ENCODE data around the gene TEX261.

The TEX261 gene

DNA sequence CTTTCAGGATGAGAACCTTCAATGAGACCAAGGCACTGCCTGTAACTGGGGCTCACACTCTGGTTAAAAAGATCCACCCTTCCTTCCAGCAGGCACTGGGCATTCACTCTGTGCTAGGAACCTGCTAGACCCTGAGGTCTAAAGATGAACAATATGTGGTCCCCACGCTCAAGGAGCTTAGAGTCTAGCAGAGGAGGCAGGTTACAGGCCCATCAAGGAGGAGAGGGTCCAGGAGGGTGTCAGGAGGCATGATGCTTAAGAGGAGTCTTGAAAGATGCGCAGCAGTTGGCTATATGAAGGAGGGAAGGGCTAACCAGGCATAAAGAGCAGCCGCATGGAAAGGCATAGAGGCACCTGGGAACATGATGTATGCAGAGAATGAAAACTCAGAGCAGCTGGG is 11.7 kb downstream of the TEX261 start:
- no peak overlapping the region for H3K9ac ChIP-seq (ENCODE audit: low read depth in 1 of 2, low read length in 2 of 2)
- H3K27me3 ChIP-seq (ENCODE audit: control insufficient read depth in 2 of 2, insufficient read depth in 2 of 2, low read length in 2 of 2) = no peaks in the 10 kb centered on the region
- no peak overlapping the region for H3K4me3 ChIP-seq (ENCODE audit: low read length in 2 of 2)
- peaks cover 8 to 28% of the 10 kb centered on the region in 2 donors for H3K36me3 ChIP-seq (ENCODE audit: control insufficient read depth in 2 of 2, insufficient read depth in 2 of 2, low read length in 2 of 2)
- H3K4me1 ChIP-seq (ENCODE audit: control insufficient read depth in 2 of 2, insufficient read depth in 2 of 2, low read length in 2 of 2) = peaks cover under 1 to 10% of the 10 kb centered on the region in 2 donors
- H3K27ac ChIP-seq (ENCODE audit: low read depth in 2 of 2, low read length in 2 of 2) = no peak overlapping the region
- H3K9me3 ChIP-seq (ENCODE audit: control insufficient read depth in 2 of 2, low read length in 2 of 2) = no peaks in the 10 kb centered on the region

GRCh38 chr2:70981866-70982810 is 12.5 kb downstream of the TEX261 start:
- Histone ChIP-seq H3K9me3 (ENCODE audit: control insufficient read depth in 2 of 2, low read length in 2 of 2) (no peaks in the 10 kb centered on the region), H3K27ac (ENCODE audit: low read depth in 2 of 2, low read length in 2 of 2) (no peak overlapping the region), H3K36me3 (ENCODE audit: control insufficient read depth in 2 of 2, insufficient read depth in 2 of 2, low read length in 2 of 2) (peaks cover 4 to 21% of the 10 kb centered on the region in 2 donors), H3K27me3 (ENCODE audit: control insufficient read depth in 2 of 2, insufficient read depth in 2 of 2, low read length in 2 of 2) (no peaks in the 10 kb centered on the region), H3K4me1 (ENCODE audit: control insufficient read depth in 2 of 2, insufficient read depth in 2 of 2, low read length in 2 of 2) (peaks cover 6 to 14% of the 10 kb centered on the region in 2 donors), H3K9ac (ENCODE audit: low read depth in 1 of 2, low read length in 2 of 2) (no peak overlapping the region), H3K4me3 (ENCODE audit: low read length in 2 of 2) (no peak overlapping the region)

DNA sequence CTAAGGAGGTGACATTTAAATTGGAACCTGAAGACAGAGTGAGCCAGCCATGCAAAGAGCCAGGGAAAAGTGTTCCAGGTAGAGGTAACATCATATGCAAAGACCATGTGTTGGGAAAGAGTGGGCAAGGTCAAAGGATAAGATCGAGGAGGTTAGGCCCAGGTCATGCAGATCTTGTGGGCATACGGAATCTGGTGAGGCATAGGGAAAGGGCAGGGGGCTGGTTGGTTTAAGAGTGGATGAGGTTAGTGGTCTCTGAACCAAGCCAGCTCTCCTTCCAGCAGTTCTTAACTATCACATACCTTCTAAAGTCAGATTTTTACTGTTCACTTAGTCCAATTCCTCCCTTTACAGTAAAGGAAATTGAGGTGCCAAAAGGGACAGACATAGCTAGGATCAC is 13.3 kb downstream of the TEX261 start:
- Histone ChIP-seq H3K9ac (ENCODE audit: low read depth in 1 of 2, low read length in 2 of 2) (no peak overlapping the region), H3K36me3 (ENCODE audit: control insufficient read depth in 2 of 2, insufficient read depth in 2 of 2, low read length in 2 of 2) (peaks cover 4 to 14% of the 10 kb centered on the region in 2 donors), H3K27me3 (ENCODE audit: control insufficient read depth in 2 of 2, insufficient read depth in 2 of 2, low read length in 2 of 2) (no peaks in the 10 kb centered on the region), H3K9me3 (ENCODE audit: control insufficient read depth in 2 of 2, low read length in 2 of 2) (no peaks in the 10 kb centered on the region), H3K4me3 (ENCODE audit: low read length in 2 of 2) (no peak overlapping the region), H3K4me1 (ENCODE audit: control insufficient read depth in 2 of 2, insufficient read depth in 2 of 2, low read length in 2 of 2) (peaks cover 6 to 14% of the 10 kb centered on the region in 2 donors), H3K27ac (ENCODE audit: low read depth in 2 of 2, low read length in 2 of 2) (no peak overlapping the region)

- H3K4me3 ChIP-seq (ENCODE audit: low read length in 2 of 2) = no peak overlapping the region
- H3K27ac ChIP-seq (ENCODE audit: low read depth in 2 of 2, low read length in 2 of 2) = no peak overlapping the region
- H3K36me3 ChIP-seq (ENCODE audit: control insufficient read depth in 2 of 2, insufficient read depth in 2 of 2, low read length in 2 of 2) = peaks cover 0 to 5% of the 10 kb centered on the region in 2 donors
- peaks cover 6 to 12% of the 10 kb centered on the region in 2 donors for H3K4me1 ChIP-seq (ENCODE audit: control insufficient read depth in 2 of 2, insufficient read depth in 2 of 2, low read length in 2 of 2)
- H3K9me3 ChIP-seq (ENCODE audit: control insufficient read depth in 2 of 2, low read length in 2 of 2) = no peaks in the 10 kb centered on the region
- no peaks in the 10 kb centered on the region for H3K27me3 ChIP-seq (ENCODE audit: control insufficient read depth in 2 of 2, insufficient read depth in 2 of 2, low read length in 2 of 2)
- H3K9ac ChIP-seq (ENCODE audit: low read depth in 1 of 2, low read length in 2 of 2) = no peak overlapping the region
Measured at GRCh38 chr2:70979626-70980025, 15.0 kb downstream of the TEX261 start.

GRCh38 chr2:70979180-70979488 is 15.5 kb downstream of the TEX261 start:
- H3K4me3 ChIP-seq (ENCODE audit: low read length in 2 of 2) = peak overlapping the region in 1 of 2 donors; percentile 70
- peak overlapping the region in 1 of 2 donors; percentile 63 for H3K9ac ChIP-seq (ENCODE audit: low read depth in 1 of 2, low read length in 2 of 2)
- peak overlapping the region; percentile 18 to 85 for H3K27ac ChIP-seq (ENCODE audit: low read depth in 2 of 2, low read length in 2 of 2)
- H3K36me3 ChIP-seq (ENCODE audit: control insufficient read depth in 2 of 2, insufficient read depth in 2 of 2, low read length in 2 of 2) = peaks cover 0 to 5% of the 10 kb centered on the region in 2 donors
- peaks cover 6 to 11% of the 10 kb centered on the region in 2 donors for H3K4me1 ChIP-seq (ENCODE audit: control insufficient read depth in 2 of 2, insufficient read depth in 2 of 2, low read length in 2 of 2)
- no peaks in the 10 kb centered on the region for H3K27me3 ChIP-seq (ENCODE audit: control insufficient read depth in 2 of 2, insufficient read depth in 2 of 2, low read length in 2 of 2)
- H3K9me3 ChIP-seq (ENCODE audit: control insufficient read depth in 2 of 2, low read length in 2 of 2) = no peaks in the 10 kb centered on the region

- H3K9ac ChIP-seq (ENCODE audit: low read depth in 1 of 2, low read length in 2 of 2) = peak within 1 kb of the TSS in 1 of 2 donors; percentile 63
- H3K36me3 ChIP-seq (ENCODE audit: control insufficient read depth in 2 of 2, insufficient read depth in 2 of 2, low read length in 2 of 2) = peaks cover 0 to 1% of the 10 kb centered on the region in 2 donors
- H3K27ac ChIP-seq (ENCODE audit: low read depth in 2 of 2, low read length in 2 of 2) = peak within 1 kb of the TSS; percentile 80 to 85
- H3K9me3 ChIP-seq (ENCODE audit: control insufficient read depth in 2 of 2, low read length in 2 of 2) = no peaks in the 10 kb centered on the region
- H3K27me3 ChIP-seq (ENCODE audit: control insufficient read depth in 2 of 2, insufficient read depth in 2 of 2, low read length in 2 of 2) = no peaks in the 10 kb centered on the region
- peaks cover 6 to 11% of the 10 kb centered on the region in 2 donors for H3K4me1 ChIP-seq (ENCODE audit: control insufficient read depth in 2 of 2, insufficient read depth in 2 of 2, low read length in 2 of 2)
- peak within 1 kb of the TSS; percentile 70 to 80 for H3K4me3 ChIP-seq (ENCODE audit: low read length in 2 of 2)
Measured at GRCh38 chr2:70978341-70979179, 16.1 kb downstream of the TEX261 start, which contains the start of gene ANKRD53. Gene ANKRD53 (plus strand): TSS chr2:70978630. CDS start chr2:70978646, 16 bp downstream.

DNA sequence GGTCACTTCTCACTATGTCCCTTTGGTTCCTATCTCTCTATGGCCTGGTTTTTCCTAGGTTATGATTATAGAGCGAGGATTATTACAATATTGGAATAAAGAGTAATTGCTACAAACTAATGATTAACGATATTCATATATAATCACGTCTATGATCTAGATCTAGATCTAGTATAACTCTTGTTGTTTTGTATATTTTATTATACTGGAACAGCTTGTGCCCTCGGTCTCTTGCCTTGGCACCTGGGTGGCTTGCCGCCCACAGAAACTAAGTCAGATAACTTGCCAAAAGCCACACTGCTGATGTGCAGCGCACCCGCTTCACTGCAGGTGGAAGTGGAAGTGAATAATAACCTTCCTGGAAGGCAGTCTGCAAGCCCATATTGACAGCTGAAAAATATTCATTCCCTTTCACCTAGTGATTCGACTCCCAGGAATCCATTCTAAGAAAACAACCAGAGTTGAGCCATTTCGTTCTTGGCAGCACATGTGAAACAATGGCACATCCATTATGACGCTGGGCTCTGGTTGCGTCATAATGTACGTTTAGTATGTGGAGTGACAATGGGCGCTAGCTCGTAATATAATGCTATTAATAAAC is 17.0 kb downstream of the TEX261 start:
- no peaks in the 10 kb centered on the region for H3K36me3 ChIP-seq (ENCODE audit: control insufficient read depth in 2 of 2, insufficient read depth in 2 of 2, low read length in 2 of 2)
- peaks cover 6 to 11% of the 10 kb centered on the region in 2 donors for H3K4me1 ChIP-seq (ENCODE audit: control insufficient read depth in 2 of 2, insufficient read depth in 2 of 2, low read length in 2 of 2)
- H3K4me3 ChIP-seq (ENCODE audit: low read length in 2 of 2) = peak overlapping the region; percentile 70 to 80
- H3K9ac ChIP-seq (ENCODE audit: low read depth in 1 of 2, low read length in 2 of 2) = peak overlapping the region in 1 of 2 donors; percentile 63
- peak overlapping the region; percentile 80 to 85 for H3K27ac ChIP-seq (ENCODE audit: low read depth in 2 of 2, low read length in 2 of 2)
- H3K9me3 ChIP-seq (ENCODE audit: control insufficient read depth in 2 of 2, low read length in 2 of 2) = no peaks in the 10 kb centered on the region
- H3K27me3 ChIP-seq (ENCODE audit: control insufficient read depth in 2 of 2, insufficient read depth in 2 of 2, low read length in 2 of 2) = no peaks in the 10 kb centered on the region

- H3K27me3 ChIP-seq (ENCODE audit: control insufficient read depth in 2 of 2, insufficient read depth in 2 of 2, low read length in 2 of 2) = no peaks in the 10 kb centered on the region
- no peak overlapping the region for H3K9ac ChIP-seq (ENCODE audit: low read depth in 1 of 2, low read length in 2 of 2)
- H3K4me1 ChIP-seq (ENCODE audit: control insufficient read depth in 2 of 2, insufficient read depth in 2 of 2, low read length in 2 of 2) = peaks cover 6 to 11% of the 10 kb centered on the region in 2 donors
- no peaks in the 10 kb centered on the region for H3K9me3 ChIP-seq (ENCODE audit: control insufficient read depth in 2 of 2, low read length in 2 of 2)
- H3K36me3 ChIP-seq (ENCODE audit: control insufficient read depth in 2 of 2, insufficient read depth in 2 of 2, low read length in 2 of 2) = no peaks in the 10 kb centered on the region
- no peak overlapping the region for H3K4me3 ChIP-seq (ENCODE audit: low read length in 2 of 2)
- no peak overlapping the region for H3K27ac ChIP-seq (ENCODE audit: low read depth in 2 of 2, low read length in 2 of 2)
Measured at GRCh38 chr2:70975237-70975636, 19.4 kb downstream of the TEX261 start.

- Histone ChIP-seq H3K27ac (ENCODE audit: low read depth in 2 of 2, low read length in 2 of 2) (no peak overlapping the region), H3K9me3 (ENCODE audit: control insufficient read depth in 2 of 2, low read length in 2 of 2) (no peaks in the 10 kb centered on the region), H3K27me3 (ENCODE audit: control insufficient read depth in 2 of 2, insufficient read depth in 2 of 2, low read length in 2 of 2) (no peaks in the 10 kb centered on the region), H3K4me1 (ENCODE audit: control insufficient read depth in 2 of 2, insufficient read depth in 2 of 2, low read length in 2 of 2) (peaks cover 6 to 11% of the 10 kb centered on the region in 2 donors), H3K36me3 (ENCODE audit: control insufficient read depth in 2 of 2, insufficient read depth in 2 of 2, low read length in 2 of 2) (no peaks in the 10 kb centered on the region), H3K4me3 (ENCODE audit: low read length in 2 of 2) (no peak overlapping the region), H3K9ac (ENCODE audit: low read depth in 1 of 2, low read length in 2 of 2) (no peak overlapping the region)
Measured at GRCh38 chr2:70974592-70974991, 20.1 kb downstream of the TEX261 start.

All from mucosa of rectum (tissue), 2 donors.